ENCODE results near the gene NUBP1.
"Not testable (repeated sequence)": the region's sequence is repeated elsewhere in the genome, so short reads cannot be mapped to it uniquely, and the experiment has no call there.

Gene NUBP1

DNA sequence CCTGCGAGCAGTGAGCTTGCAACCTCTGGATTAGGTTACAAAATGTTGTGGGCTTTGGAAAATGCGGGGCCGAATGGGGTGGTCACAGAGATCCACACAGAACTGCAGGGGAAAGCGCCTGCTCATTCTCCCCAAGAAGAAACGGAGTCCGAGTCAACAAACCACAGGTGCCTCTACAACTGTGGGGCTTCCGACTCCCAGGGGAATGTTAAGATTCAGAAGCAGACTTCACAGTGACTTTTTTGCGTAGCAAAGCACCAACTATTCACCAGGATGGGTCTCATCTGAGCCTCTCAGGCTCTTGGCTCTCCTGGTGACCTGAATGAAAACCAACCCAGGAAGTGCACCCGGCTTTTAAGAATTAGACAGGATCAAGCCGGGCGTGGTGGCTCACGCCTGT lies 33.7 kb downstream of the NUBP1 start:
- Histone ChIP-seq H3K9ac (ENCODE audit: low read length) (no peak overlapping the region), H3K9me2 (replicated peaks; ENCODE audit: insufficient read depth, low read length) (no peaks in the 10 kb centered on the region), H3K9me3 (ENCODE audit: insufficient read depth, low read length) (no peaks in the 10 kb centered on the region), H3K27ac (ENCODE audit: low read depth, low read length) (no peak overlapping the region), H3K27me3 (ENCODE audit: low read length) (no peaks in the 10 kb centered on the region), H4K20me1 (ENCODE audit: low read depth, low read length) (no peaks in the 10 kb centered on the region), H3F3A (ENCODE audit: insufficient read depth) (no peaks in the 10 kb centered on the region), H3K36me3 (ENCODE audit: low read length) (no peaks in the 10 kb centered on the region), H2AFZ (ENCODE audit: low read depth, low read length, severe bottlenecking) (no peak overlapping the region), H3K79me2 (ENCODE audit: insufficient read depth, low read length) (no peaks in the 10 kb centered on the region), H3K4me3 (ENCODE audit: insufficient read depth, low read length, poor library complexity, severe bottlenecking) (no peak overlapping the region), H3K4me2 (ENCODE audit: low read depth, low read length, poor library complexity, severe bottlenecking) (no peak overlapping the region)
- no peak for TF ChIP-seq EZH2phosphoT487 (conservative IDR thresholded peaks at IDR 0.05; ENCODE audit: low read length)
- TF ChIP-seq, protein P1, sequence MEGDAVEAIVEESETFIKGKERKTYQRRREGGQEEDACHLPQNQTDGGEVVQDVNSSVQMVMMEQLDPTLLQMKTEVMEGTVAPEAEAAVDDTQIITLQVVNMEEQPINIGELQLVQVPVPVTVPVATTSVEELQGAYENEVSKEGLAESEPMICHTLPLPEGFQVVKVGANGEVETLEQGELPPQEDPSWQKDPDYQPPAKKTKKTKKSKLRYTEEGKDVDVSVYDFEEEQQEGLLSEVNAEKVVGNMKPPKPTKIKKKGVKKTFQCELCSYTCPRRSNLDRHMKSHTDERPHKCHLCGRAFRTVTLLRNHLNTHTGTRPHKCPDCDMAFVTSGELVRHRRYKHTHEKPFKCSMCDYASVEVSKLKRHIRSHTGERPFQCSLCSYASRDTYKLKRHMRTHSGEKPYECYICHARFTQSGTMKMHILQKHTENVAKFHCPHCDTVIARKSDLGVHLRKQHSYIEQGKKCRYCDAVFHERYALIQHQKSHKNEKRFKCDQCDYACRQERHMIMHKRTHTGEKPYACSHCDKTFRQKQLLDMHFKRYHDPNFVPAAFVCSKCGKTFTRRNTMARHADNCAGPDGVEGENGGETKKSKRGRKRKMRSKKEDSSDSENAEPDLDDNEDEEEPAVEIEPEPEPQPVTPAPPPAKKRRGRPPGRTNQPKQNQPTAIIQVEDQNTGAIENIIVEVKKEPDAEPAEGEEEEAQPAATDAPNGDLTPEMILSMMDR (IDR thresholded peaks at IDR 0.05; ENCODE audit: insufficient read depth, low read length, poor library complexity, severe bottlenecking) = no peak

DNA sequence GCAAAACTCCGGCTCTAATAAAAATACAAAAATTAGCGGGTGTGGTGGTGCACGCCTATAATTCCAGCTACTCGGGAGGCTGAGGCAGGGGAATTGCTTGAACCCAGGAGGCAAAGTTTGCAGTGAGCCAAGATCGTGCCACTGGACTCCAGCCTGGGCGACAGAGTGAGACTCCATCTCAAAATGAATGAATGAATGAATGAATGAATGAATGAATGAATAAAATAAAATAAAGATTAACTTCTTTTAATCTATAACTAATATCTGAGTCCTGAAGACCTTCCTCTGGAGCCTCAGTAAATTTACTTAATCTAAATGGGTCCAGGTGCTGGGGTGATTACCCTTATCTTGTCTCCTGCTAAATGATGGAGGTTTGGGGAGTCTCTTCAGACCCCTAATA lies 36.3 kb downstream of the NUBP1 start:
- H3K4me2 ChIP-seq (ENCODE audit: low read depth, low read length, poor library complexity, severe bottlenecking); H2AFZ ChIP-seq (ENCODE audit: low read depth, low read length, severe bottlenecking); H3K27ac ChIP-seq (ENCODE audit: low read depth, low read length); H3K9ac ChIP-seq (ENCODE audit: low read length); H3K79me2 ChIP-seq (ENCODE audit: insufficient read depth, low read length); H3K9me3 ChIP-seq (ENCODE audit: insufficient read depth, low read length); H3K27me3 ChIP-seq (ENCODE audit: low read length); H3F3A ChIP-seq (ENCODE audit: insufficient read depth); H4K20me1 ChIP-seq (ENCODE audit: low read depth, low read length); H3K4me3 ChIP-seq (ENCODE audit: insufficient read depth, low read length, poor library complexity, severe bottlenecking); H3K36me3 ChIP-seq (ENCODE audit: low read length); H3K9me2 ChIP-seq (replicated peaks; ENCODE audit: insufficient read depth, low read length): not testable (repeated sequence)

DNA sequence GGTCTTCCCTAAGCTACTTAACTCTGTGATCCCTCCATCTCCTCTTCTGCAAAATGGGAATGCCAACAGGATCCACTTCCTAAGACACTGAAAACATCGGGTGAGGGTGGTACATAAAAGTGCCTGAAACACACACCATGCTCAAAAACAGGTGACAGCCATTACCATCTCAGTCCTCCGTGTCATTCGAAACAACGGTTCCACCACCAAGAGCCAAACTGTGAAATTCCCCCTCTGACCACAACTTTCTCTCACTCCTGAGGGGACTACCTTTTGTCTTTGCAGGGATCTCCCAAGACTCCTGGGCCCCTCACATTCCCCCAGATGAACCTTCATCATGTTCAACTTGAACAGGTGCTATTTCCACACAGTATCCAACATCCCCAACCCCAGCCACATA lies 37.0 kb downstream of the NUBP1 start:
- Histone ChIP-seq H3K9me3 (ENCODE audit: insufficient read depth, low read length) (no peaks in the 10 kb centered on the region), H2AFZ (ENCODE audit: low read depth, low read length, severe bottlenecking) (no peak overlapping the region), H4K20me1 (ENCODE audit: low read depth, low read length) (no peaks in the 10 kb centered on the region), H3K4me3 (ENCODE audit: insufficient read depth, low read length, poor library complexity, severe bottlenecking) (no peak overlapping the region), H3K9me2 (replicated peaks; ENCODE audit: insufficient read depth, low read length) (no peaks in the 10 kb centered on the region), H3F3A (ENCODE audit: insufficient read depth) (no peaks in the 10 kb centered on the region), H3K9ac (ENCODE audit: low read length) (no peak overlapping the region), H3K36me3 (ENCODE audit: low read length) (no peaks in the 10 kb centered on the region), H3K4me2 (ENCODE audit: low read depth, low read length, poor library complexity, severe bottlenecking) (no peak overlapping the region), H3K27me3 (ENCODE audit: low read length) (no peaks in the 10 kb centered on the region), H3K79me2 (ENCODE audit: insufficient read depth, low read length) (no peaks in the 10 kb centered on the region), H3K27ac (ENCODE audit: low read depth, low read length) (no peak overlapping the region)
- TF ChIP-seq, protein P1 (IDR thresholded peaks at IDR 0.05; ENCODE audit: insufficient read depth, low read length, poor library complexity, severe bottlenecking) = no peak
- TF ChIP-seq EZH2phosphoT487 (conservative IDR thresholded peaks at IDR 0.05; ENCODE audit: low read length) = no peak

DNA sequence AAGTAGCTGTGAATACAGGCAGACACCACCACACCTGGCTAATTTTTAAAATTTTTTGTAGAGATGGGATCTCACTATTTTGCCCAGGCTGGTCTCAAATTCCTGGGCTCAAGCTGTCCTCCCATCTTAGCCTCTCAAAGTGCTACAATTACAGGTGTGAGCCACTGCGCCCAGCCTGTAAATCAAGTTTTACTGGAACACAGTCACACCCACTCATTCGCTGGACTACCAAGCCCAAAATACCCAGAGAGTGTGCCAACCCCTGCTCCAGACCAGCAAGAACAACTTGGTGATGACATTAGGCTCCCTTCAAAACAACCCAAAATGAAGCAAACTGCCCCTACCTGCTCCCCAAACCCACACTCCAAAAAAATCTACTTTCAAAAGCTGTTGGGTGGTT lies 39.0 kb downstream of the NUBP1 start:
- Histone ChIP-seq H3K27ac (ENCODE audit: low read depth, low read length) (no peak overlapping the region), H3K4me3 (ENCODE audit: insufficient read depth, low read length, poor library complexity, severe bottlenecking) (no peak overlapping the region), H3K9me3 (ENCODE audit: insufficient read depth, low read length) (no peaks in the 10 kb centered on the region), H3K36me3 (ENCODE audit: low read length) (no peaks in the 10 kb centered on the region), H3F3A (ENCODE audit: insufficient read depth) (peaks cover 3% of the 10 kb centered on the region; the same call in 1 of the 2 replicates), H4K20me1 (ENCODE audit: low read depth, low read length) (no peaks in the 10 kb centered on the region), H3K4me2 (ENCODE audit: low read depth, low read length, poor library complexity, severe bottlenecking) (no peak overlapping the region), H3K9me2 (replicated peaks; ENCODE audit: insufficient read depth, low read length) (no peaks in the 10 kb centered on the region), H3K27me3 (ENCODE audit: low read length) (no peaks in the 10 kb centered on the region), H3K9ac (ENCODE audit: low read length) (no peak overlapping the region), H3K79me2 (ENCODE audit: insufficient read depth, low read length) (no peaks in the 10 kb centered on the region), H2AFZ (ENCODE audit: low read depth, low read length, severe bottlenecking) (no peak overlapping the region)
- TF ChIP-seq EZH2phosphoT487 (conservative IDR thresholded peaks at IDR 0.05; ENCODE audit: low read length) = no peak
- TF ChIP-seq, protein P1 (IDR thresholded peaks at IDR 0.05; ENCODE audit: insufficient read depth, low read length, poor library complexity, severe bottlenecking) = no peak
